ENCODE measurements around the gene TAF5L. TPM values are rescaled to one million over a fixed set of nuclear protein-coding genes. Genes with fewer than 3 reads are reported as not detected.

TAF5L gene
- polyA plus RNA-seq, 1 experiment = 17.3 TPM

DNA sequence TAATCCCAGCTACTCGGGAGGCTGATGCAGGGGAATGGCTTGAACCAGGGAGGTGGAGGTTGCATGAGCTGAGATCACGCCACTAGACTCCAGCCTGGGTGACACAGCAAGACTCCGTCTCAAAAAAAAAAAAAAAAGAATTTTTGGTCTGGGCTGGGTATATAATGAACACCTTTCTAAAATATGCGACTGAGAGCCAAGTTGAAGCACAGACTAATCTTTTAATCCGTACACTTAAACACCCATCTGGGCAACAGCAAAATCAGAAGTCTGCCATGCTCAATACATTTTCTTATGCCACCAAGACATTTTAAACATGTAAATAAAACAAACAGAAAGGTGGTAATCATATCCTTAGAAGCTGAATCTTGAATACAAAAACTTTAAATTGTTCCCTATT, 35.8 kb downstream of the TAF5L start:
- Histone ChIP-seq H3K27me3 (ENCODE audit: control insufficient read depth, insufficient read depth, low read length) (no peaks in the 10 kb centered on the region), H3K4me3 (ENCODE audit: low read depth, low read length) (no peak overlapping the region), H3K27ac (ENCODE audit: low read depth, low read length) (no peak overlapping the region), H3K9me3 (ENCODE audit: control insufficient read depth, insufficient read depth, low read length) (no peaks in the 10 kb centered on the region)
- TF ChIP-seq, protein P1, sequence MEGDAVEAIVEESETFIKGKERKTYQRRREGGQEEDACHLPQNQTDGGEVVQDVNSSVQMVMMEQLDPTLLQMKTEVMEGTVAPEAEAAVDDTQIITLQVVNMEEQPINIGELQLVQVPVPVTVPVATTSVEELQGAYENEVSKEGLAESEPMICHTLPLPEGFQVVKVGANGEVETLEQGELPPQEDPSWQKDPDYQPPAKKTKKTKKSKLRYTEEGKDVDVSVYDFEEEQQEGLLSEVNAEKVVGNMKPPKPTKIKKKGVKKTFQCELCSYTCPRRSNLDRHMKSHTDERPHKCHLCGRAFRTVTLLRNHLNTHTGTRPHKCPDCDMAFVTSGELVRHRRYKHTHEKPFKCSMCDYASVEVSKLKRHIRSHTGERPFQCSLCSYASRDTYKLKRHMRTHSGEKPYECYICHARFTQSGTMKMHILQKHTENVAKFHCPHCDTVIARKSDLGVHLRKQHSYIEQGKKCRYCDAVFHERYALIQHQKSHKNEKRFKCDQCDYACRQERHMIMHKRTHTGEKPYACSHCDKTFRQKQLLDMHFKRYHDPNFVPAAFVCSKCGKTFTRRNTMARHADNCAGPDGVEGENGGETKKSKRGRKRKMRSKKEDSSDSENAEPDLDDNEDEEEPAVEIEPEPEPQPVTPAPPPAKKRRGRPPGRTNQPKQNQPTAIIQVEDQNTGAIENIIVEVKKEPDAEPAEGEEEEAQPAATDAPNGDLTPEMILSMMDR (IDR thresholded peaks at IDR 0.05; ENCODE audit: low read depth, low read length) = no peak
- ChIA-PET POLR2A (no interaction called here), CTCF (interaction anchor here (1.5 kb wide), 1 partner anchor 31 kb away, joined by 4 read pairs; the partner anchor contains the start of gene ABCB10)
- no peak for DNase-seq (ENCODE audit: low read depth, low spot score)

DNA sequence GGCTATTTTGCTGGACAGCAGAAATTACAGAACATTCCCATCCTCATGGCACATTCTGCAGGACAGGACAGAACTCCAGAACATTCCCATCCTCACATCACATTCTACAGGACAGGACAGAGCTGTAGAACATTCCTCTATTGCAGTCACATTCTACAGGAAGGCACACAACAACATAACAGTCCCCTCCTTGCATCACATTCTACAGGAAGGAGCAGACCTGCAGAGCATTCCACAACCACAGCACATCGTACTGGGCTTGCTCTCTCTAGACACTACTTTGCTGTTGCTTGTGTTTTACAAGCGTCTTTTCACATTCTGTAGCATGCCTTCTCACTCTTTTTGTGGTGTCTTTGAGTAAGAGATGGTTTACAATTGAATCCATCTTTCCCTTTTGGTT, 40.6 kb downstream of the TAF5L start:
- ChIA-PET POLR2A (no interaction called here), CTCF (no interaction called here)
- H3K9me3 ChIP-seq (ENCODE audit: control insufficient read depth, insufficient read depth, low read length) = no peaks in the 10 kb centered on the region
- H3K27ac ChIP-seq (ENCODE audit: low read depth, low read length) = no peak overlapping the region
- TF ChIP-seq, protein P1 (IDR thresholded peaks at IDR 0.05; ENCODE audit: low read depth, low read length) = no peak
- no peak overlapping the region for H3K4me3 ChIP-seq (ENCODE audit: low read depth, low read length)
- DNase-seq (ENCODE audit: low read depth, low spot score) = no peak
- no peaks in the 10 kb centered on the region for H3K27me3 ChIP-seq (ENCODE audit: control insufficient read depth, insufficient read depth, low read length)

DNA sequence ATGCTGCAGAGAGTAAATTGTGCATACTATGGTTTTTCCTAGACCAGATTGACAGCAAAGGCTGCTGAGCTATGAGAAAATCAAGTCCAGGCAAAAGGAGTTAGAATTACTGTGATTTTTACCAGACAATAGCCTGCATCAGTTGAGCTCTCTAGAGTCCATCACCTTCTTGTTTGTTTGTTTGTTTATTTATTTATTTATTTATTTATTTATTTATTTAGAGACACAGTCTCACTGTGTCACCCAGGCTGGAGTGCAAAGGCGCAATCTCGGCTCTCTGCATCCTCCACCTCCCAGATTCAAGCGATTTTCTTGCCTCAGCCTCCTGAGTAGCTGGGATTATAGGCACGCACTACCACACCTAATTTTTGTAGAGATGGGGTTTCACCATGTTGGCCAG, 43.2 kb downstream of the TAF5L start:
- TF ChIP-seq, protein P1 (IDR thresholded peaks at IDR 0.05; ENCODE audit: low read depth, low read length) = no peak
- CTCF ChIA-PET = interaction anchor here (0.6 to 0.9 kb wide), 3 partner anchors 21 to 727 kb away, joined by 3 to 6 read pairs (median 4); partner anchors contain the start of gene ABCB10
- POLR2A ChIA-PET = no interaction called here
- Histone ChIP-seq H3K9me3 (ENCODE audit: control insufficient read depth, insufficient read depth, low read length) (no peaks in the 10 kb centered on the region), H3K4me3 (ENCODE audit: low read depth, low read length) (no peak overlapping the region), H3K27ac (ENCODE audit: low read depth, low read length) (no peak overlapping the region), H3K27me3 (ENCODE audit: control insufficient read depth, insufficient read depth, low read length) (peaks cover 2% of the 10 kb centered on the region)
- no peak for DNase-seq (ENCODE audit: low read depth, low spot score)

DNA sequence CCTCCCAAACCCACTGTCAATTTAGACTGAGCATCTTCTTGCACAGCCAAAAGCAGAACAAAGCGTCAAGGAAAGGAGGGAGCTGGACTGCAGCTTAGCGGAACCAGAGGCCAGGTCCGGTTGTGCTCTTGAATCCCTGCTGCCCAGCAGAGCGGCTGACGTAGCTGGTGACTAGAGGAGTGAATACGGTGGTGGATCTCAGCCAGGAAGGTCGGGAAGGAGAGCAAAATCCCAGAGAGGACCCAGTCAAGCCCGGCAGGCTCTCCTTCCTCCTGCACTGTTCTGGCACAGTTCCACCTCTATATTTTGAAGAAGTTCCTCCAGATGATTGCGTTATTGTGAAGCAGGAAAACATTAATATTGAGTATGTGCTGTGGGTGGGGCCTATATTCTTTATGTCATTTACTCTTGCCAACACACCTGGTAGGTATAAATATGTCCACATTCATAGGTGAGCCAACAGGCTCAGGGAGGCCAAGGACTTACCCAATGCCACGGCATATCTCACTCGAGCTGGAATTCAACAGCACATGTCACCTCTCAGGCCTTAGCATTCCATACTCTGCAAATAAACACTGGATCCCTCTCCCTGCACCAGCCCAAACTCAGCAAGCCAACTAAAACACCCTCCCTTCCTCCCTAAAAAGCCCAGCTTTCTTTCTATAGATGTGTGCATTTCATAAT, 43.8 kb downstream of the TAF5L start:
- Histone ChIP-seq H3K27ac (ENCODE audit: low read depth, low read length) (no peak overlapping the region), H3K4me3 (ENCODE audit: low read depth, low read length) (no peak overlapping the region), H3K9me3 (ENCODE audit: control insufficient read depth, insufficient read depth, low read length) (no peaks in the 10 kb centered on the region), H3K27me3 (ENCODE audit: control insufficient read depth, insufficient read depth, low read length) (peaks cover 2% of the 10 kb centered on the region)
- no peak for DNase-seq (ENCODE audit: low read depth, low spot score)
- TF ChIP-seq, protein P1 (IDR thresholded peaks at IDR 0.05; ENCODE audit: low read depth, low read length) = no peak
- ChIA-PET POLR2A (no interaction called here), CTCF (interaction anchor here (0.7 to 1.3 kb wide), 3 partner anchors 23 to 728 kb away, joined by 3 to 6 read pairs (median 3); partner anchors contain the start of gene ABCB10)

DNA sequence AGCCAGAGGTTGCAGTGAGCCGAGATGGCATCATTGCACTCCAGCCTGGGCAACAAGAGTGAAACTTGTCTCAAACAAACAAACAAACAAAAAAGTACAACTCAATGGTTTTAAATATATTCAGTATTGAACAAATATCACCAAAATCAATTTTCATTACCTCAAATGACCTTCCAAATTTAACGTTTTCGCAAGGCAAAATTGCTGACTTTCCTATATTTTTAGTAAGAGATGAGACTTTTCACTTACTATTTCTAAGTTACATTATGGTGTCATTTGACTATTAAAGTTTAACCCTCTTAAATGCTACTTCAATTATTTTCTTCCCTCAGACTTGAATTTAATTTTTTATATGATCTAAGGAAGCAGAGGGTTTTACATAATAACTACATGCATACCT, 44.4 kb downstream of the TAF5L start:
- no peak overlapping the region for H3K27ac ChIP-seq (ENCODE audit: low read depth, low read length)
- ChIA-PET CTCF (interaction anchor here (1.3 kb wide), 1 partner anchor 22 kb away, joined by 3 read pairs; no protein-coding TSS in a partner anchor), POLR2A (no interaction called here)
- H3K4me3 ChIP-seq (ENCODE audit: low read depth, low read length) = no peak overlapping the region
- no peaks in the 10 kb centered on the region for H3K9me3 ChIP-seq (ENCODE audit: control insufficient read depth, insufficient read depth, low read length)
- DNase-seq (ENCODE audit: low read depth, low spot score) = no peak
- peaks cover 2% of the 10 kb centered on the region for H3K27me3 ChIP-seq (ENCODE audit: control insufficient read depth, insufficient read depth, low read length)
- TF ChIP-seq, protein P1 (IDR thresholded peaks at IDR 0.05; ENCODE audit: low read depth, low read length) = no peak
